Measurements from ENCODE around the gene LENEP.
A peak's percentile ranks its signal among the peaks of the same experiment; 100 is the strongest.

The LENEP gene

GRCh38 chr1:155000726-155001424 lies 7.5 kb downstream of the LENEP start:
- DNase-seq = peak; percentile 94

GRCh38 chr1:155001425-155001674 lies 8.0 kb downstream of the LENEP start:
- no peak for DNase-seq

- DNase-seq = peak; percentile 99
Observed at GRCh38 chr1:155001675-155002463, 8.5 kb downstream of the LENEP start.

DNA sequence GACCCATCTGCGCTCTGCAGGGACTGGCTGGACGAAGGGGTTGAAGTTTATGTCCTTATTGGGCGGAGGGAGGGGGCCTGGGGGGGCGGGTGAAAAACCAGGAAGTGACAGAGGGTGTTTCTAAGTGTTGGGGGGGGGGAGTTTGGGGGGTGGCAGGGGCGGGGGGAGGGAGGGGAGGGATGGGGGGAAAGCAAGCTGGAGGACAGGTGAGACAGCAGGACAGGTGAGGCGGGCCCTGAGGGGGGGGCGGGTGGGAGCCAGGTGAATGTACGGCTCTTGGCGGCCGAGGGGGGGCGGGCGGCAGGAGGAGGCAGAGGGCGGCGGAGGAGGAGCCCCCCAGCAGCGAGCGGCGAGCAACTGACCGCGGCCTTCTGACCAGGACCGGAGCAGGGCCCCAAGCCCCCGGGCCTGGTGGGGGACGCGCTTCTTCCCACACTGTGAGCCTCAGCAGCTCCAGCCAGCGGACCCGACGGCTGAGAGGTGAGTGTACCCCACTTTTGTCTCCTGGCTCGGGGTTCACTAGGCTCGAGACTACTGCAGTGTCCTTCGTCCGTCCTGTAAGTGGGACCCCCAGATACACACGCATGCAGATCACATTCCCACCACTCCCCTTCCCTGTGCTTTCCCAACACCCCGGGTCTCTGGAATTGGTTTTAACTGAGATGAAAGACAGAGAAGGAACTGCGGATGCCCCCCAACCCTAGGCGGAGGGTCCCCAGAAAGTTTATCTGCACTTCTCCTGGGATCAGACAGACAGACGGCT lies 9.3 kb downstream of the LENEP start, which contains the start of gene ZBTB7B:
Gene ZBTB7B, plus strand, starts transcription at position 339 of the 763 bp plus-strand sequence. CDS start 11,859 bp downstream, outside the sequence.
- no peak for DNase-seq

GRCh38 chr1:155003227-155003765 lies 9.9 kb downstream of the LENEP start:
- no peak for DNase-seq

- DNase-seq = peak; percentile 57
Observed at GRCh38 chr1:155003766-155004351, 10.5 kb downstream of the LENEP start.

DNA sequence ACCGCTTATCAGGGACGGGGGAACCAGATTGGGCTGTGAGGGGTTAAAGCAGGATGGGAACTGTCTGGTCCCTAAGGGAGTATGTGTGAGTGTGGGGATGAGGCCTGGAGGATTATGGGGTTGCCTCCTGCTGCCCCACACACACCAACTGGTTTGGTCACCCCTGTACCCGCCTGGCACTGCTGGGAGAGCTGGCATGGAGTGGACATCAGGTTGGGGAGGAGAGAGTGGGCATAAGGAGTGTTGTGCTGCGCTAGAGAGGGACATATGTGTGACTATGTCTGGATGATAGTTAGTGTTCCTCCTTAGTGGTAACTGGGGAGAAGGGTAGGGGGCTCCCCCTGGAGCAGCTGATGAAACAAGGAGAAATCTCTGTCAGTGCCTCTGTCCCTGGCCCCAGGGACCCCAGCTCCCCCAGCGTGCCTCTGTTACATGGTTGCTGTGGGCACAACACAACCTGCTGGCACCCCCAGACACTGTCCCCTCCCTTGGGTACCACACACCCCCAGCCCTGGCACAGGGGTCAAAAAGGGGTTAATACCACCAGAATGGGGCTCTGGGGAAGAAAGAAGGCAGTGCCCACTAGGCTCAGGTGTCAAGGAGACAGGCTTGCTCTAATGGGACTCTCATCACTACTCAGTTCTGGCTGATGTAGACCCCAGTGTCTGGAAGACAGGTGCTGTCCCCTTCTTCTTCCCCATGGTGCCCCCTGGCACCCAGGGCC lies 11.1 kb downstream of the LENEP start:
- no peak for DNase-seq

DNA sequence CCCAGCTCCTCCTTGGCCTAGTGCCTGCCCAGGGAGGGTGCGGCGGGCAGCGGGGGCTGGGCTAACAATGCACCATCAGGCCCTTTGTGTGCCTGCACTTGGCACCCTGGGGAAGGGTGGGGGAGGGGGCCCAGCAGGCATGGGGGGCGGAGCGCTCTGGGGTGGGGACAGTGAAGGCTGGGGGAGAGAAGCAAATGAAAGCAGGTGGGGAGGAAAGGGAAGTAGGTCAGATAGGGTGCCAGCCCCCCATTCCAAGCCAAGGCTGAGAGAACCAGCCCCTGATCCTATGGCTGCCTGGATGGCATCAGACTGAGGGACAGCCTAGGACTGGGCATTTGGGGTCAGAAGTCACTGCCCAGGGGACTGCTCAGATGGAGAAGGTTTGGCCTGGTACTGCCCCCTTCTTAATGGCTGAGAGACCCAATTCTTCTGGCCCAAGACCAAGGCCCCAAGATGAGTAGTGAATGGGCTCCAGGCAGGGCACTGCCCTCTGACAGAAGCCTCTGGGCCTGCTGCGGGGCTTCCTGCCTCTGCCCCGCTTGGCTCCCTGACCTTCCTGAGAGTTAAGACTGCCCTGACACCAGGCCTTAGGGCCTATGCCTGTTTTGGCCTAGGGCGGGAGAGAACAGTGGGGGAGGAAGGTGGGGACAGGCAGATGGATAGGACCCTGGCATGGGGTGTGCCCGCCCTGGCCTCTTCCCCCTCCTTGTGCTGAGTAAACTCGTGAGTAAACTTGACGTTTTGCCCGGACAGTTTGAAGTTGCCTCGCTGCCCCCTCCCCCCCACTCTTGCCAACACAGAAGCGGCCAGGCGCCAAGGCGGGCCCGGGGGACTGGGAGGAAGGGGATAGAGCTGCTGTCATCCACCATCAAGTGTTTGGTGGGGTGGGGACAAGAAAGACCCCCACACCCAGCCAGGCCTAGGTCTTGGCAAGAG lies 12.0 kb downstream of the LENEP start:
- no peak for DNase-seq

GRCh38 chr1:155006601-155007101 lies 13.3 kb downstream of the LENEP start:
- DNase-seq = no peak

DNA sequence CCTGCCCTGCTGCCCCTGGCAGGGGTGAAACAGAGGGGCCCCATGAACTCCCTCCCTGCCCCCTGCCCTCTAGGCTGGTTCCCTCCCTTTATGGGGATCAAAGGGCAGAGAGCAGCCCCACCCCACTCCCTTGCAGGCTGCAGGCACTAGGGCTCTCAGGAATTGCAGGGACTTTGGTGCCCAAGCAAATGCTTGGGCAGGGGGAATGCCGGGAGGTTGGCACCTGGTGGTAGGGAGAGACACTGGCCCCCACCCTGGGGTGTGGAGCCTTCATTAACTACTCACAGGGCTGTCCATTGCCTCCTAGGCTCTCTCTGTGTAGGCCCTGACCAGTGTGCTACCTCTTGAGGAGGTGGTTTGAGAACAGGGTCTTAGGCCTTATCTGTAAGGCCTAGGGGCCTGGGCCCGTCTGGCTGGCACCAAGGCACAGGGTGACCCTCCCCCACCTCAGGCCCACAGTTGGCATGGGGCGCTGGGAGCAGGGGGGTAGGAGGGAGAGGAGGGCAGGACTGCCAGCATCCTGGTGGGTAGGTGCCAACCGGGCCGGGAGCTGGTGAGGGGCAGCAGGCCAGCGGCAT lies 14.0 kb downstream of the LENEP start:
- no peak for DNase-seq

GRCh38 chr1:155008015-155008941 lies 14.9 kb downstream of the LENEP start:
- DNase-seq = no peak

GRCh38 chr1:155009221-155009711 lies 15.9 kb downstream of the LENEP start:
- no peak for DNase-seq

DNA sequence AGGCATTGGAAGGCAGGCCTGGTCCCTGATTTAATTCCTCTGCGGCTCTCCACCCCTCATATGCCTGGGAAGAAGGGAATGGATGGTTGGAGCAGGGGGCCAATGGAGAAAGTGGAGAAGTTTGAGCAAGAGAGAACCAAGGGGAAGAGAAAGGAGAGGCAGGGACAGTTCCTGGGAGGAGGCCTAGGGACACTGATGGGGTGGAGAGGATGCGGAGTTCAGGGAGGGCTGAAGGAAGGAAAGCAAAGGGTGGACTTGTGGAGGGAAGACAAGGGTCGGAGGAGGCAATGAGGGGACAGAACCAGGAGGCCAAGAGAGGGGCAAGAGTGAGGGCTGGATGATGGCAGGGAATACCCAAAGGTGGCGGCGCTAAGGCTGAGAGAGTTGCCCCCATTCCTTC lies 16.4 kb downstream of the LENEP start:
- DNase-seq = no peak

- DNase-seq = no peak
Observed at GRCh38 chr1:155010211-155010918, 17.0 kb downstream of the LENEP start.

DNA sequence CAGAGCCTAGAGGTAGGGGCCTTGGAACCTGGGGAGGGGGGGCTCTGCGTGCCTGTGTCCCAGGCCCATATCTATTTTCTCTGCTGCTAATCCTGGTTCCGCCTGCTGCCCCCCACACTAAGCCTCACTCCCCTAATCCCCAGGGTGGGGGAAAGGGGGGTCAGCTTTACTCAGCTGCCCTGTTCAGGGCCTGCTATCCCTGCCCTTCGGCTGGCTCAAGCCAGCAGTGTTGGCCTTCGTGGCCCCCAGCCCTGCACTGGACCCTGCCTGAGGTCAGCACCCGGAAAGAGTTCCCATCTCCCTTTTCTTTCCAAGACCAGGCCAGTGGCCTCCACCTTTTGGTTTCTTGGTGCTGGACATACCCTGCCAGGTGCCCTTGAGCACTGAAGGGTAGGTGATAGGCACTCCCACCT lies 17.6 kb downstream of the LENEP start:
- DNase-seq = no peak

DNA sequence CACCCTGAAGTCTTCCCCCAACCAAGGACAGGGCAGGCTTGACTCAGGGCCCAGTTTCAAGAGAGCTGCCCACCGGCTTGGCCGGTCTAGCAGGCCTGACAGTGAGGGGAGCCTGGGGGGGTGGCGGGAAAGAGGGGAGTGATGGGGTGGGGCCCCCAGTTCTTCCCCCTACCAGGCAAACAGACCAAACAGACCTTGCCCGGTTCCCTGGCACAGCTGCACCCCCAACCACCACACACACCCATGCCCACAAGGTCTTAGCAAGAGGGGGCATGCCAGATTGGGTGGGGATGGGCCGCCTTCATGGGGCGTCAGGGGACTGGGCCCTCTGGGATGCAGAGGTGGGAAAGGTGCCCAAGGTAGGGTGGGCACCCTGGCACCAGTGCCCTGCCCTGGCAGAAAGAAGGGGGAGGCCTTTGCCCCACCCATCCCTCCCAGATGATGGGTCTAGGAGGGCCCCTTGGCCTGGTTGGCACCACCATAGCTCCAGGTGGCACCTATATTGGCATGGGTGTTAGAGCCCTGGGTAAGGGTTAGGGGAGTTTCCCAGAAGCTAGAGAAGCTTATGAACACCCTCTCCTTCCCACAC lies 18.1 kb downstream of the LENEP start:
- DNase-seq = no peak

GRCh38 chr1:155012026-155012546 lies 18.7 kb downstream of the LENEP start:
- no peak for DNase-seq
